C4-2B (cell line): ENCODE measurements around the gene NECAB3.

Experiments
- CTCF ChIP-seq: fragments of 450-650 bp; conservative IDR thresholded peaks from 2 replicates; pipeline ENCODE4 v1.5.1; 2017; ENCODE audit warnings: mild to moderate bottlenecking
- ZFX ChIP-seq: fragments of 450-650 bp; IDR thresholded peaks from 2 replicates; pipeline ENCODE4 v1.6.1; 2017

- no peak for TF ChIP-seq CTCF
- peak; percentile 57; the same call in 1 of the 2 replicates for TF ChIP-seq ZFX
Observed at GRCh38 chr20:33685328-33686099, 11.3 kb upstream of the NECAB3 start.
